ENCODE results near the gene FILIP1L.
"Not testable (repeated sequence)": the region's sequence is repeated elsewhere in the genome, so short reads cannot be mapped to it uniquely, and the experiment has no call there.

The FILIP1L gene

DNA sequence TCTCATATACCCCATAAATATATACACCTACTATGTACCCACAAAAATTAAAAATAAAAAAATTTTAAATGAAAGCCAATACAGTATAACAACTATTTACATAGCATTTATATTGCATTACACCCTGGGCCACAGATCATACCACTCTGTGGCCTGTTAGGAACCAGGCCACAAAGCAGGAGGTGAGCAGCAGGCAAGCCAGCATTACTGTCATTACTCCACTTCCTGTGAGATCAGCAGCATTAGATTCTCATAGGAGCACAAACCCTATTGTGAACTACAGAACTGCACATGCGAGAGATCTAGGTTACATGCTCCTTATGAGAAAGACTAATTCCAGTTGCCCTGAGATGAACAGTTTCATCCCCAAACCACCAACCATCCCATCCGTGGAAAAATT lies 17.4 kb downstream of the FILIP1L start:
- DNase-seq = no peak

DNA sequence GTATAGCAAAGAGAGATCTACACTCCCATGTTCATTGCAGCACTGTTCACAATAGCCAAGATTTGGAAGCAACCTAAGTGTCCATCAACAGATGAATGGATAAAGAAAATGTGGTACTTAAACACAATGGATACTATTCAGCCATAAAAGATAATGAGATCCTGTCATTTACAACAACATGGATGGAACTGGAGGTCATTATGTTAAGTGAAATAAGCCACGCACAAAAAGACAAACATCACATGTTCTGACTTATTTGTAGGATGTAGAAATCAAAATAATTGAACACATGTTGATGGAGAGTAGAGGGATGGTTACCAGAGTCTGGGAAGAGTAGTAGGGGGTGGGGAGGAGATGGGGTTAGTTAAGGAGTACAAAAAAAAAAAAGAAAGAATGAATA lies 18.0 kb downstream of the FILIP1L start:
- DNase-seq = not testable (repeated sequence)

DNA sequence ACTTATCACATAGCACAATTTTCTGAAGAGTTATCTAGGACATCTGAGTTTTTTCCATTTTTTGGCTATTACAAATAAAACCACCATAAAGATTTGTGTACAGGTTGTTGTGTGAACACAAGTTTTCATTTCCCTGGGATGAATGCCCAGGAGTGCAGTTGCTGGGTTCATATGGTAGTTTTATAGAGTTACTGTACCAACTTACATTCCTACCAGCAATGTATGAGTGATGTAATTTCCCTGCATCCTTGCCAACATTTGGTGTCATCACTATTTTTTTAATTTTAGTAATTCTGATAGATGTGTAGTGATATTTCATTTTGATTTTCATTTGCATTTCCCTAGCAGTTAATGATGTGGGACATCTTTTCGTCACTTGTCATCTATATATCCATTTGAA lies 20.5 kb downstream of the FILIP1L start:
- DNase-seq = no peak

DNA sequence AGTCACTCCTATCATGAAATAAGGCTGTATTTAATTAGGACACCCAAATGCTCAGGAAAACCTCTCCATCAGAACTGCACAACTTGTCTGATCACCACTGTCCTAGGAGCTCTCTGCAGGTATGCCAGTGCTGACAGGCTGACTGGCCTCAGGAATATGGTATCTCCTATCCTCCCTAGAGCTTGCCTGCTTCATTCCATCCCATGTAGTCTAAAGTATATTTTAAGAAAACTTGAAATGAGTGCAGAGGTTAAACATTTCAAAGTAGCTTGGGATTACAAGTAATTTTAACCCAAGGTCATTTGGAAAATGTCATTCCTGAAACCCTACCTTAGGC lies 23.7 kb downstream of the FILIP1L start:
- DNase-seq = no peak

DNA sequence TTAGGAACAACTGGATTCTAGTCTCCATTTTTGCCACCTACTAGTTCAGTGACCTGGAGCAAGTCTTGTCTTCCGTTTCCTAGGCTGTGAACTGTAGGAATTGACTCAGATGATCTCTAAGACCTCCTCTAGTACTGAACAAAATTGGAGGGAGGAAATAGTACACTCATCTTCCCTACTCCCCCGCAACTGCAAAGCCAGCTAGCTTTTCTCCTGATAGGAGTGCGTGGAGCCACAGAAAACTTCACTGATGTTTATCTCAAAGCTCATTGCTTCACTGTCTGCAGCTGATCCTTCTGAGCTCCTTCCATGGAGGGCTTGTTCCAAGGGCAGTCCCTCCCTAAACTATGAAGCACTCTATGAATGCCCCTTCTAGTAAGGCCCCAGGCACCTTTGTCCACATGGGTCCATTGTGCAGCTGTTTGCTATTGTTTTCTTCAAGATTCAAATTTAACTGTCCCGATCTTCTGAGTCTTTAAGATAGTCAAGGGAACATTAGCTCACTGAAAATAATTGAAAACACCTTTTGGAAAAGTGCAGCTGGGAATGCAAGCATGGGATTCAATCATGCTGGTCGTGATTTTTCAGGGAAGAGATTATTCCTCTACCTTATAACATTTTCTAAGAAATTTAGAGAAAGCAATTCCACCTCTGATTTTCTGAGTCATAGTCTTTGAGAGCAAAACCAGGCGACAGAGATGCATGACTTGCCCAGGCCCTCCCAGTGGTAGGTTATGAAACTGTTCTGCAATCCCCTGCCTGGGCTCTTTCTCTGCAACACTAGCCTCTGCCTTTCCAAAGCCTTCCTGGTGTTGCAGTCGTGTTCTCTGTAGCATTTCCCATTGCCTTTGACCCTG lies 24.3 kb downstream of the FILIP1L start:
- DNase-seq = no peak

DNA sequence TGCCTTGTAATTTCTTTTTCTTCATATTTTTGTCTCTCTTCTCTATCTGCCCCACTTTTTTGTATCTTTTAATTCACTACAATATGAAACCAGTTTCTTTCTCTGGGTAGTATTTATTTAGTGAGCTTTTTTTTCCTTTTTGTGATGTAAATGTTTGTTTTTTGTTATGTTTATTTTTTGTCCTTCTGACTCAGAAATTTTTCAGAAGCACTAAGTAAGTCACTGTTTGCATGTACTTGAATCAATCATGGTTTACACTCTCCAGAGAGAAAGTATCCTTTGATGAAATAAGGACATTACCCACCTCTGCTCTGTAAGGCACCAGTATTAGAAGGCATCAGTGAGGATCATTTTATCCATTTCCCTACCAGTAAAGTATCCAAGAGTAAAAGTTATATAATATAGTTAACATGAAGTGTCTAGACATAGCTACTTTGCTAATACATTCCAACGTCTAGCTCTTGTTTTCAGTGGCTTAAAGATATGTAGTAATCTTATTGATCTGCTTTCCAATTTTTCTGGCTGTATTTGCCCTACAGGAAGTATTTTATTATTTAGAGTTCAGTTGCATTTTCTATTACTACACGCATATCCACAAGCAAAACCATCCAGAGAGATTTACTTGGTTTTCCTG lies 25.4 kb downstream of the FILIP1L start:
- DNase-seq = no peak

DNA sequence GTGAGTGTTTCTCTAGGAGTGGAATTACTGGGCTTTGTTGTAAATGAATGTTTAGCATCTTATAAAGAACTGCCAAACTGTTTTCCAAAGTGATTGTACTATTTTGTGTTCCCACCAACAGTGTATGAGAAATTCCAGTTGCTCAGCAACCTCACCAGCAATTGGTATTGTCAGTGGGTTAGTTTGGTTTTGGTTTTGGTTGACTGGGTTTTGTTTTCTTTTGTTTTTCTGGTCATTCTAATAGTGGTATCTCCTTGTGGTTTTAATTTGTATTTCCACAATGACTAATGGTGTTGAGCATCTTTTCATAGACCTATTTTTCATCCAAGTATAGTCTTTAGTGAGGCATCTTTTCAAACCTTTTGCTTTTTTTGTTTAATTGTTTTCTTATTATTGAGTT lies 27.1 kb downstream of the FILIP1L start:
- no peak for DNase-seq

DNA sequence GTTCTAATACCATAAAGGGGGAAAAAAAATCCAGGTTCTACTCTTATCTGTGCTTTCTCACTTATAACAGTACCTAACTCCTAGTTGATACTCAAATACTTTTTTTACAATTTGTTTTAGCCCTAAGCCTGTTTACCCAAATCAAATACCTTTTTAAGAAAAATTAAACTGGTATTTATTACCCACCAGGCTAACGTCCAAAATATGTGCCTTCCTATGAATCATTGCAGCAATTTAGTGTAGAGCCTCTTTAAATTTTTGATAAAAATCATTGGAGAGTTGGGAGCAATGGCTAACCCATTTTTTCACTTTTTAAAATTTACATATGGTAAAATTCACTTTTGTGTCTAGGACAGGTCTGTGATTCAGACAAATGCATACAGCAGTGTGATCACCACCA lies 27.9 kb downstream of the FILIP1L start:
- no peak for DNase-seq

DNA sequence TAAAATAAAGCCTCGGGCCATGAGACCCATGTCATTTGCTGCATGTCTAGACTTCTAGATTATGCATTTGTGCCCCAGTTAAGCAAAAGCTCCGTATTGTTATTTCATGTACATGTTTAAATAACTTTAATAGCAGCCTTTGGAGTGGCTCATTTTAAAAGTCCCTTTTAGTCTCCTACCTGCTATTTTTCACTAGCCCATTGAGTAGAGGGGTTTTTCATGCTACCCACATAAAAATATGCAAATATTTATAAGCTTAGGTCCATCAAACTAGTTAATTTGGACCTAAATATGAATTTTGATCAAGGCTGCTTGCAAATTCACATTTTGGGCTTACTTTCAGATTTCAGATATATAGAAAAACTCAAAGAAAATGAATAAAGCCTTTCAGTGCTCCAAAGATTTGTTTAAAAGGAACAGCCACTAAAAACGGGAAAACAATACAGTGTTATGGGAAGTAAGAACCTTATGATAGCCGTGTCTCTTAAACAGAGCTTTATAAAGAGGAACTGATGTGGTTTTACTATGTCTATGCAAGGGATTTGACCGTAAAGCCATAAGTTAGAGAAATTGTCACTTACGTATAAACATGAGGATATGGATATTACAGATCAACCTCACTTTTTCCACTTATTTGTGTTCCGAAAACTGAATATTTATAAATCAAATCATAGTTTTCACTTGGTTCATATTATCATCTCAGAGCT lies 30.0 kb downstream of the FILIP1L start:
- no peak for DNase-seq

DNA sequence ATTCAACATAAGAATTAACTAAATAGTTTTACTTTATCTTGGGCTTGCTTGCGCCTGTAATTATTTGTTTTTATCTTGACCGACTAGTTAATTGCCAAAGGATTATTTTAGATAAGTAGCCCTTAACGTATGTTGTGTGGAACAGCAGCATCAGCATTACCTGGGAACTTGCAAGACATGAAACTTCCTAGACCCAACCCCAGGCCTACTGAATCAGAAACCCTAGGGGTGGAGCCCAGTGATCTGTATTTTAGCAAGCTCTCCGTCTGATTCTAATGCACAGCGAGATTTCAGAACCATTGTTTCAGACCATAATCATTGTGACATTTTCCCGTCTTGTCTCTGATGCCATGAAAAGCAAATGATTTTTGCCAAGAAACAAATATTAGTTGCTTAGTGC lies 31.1 kb downstream of the FILIP1L start:
- no peak for DNase-seq

DNA sequence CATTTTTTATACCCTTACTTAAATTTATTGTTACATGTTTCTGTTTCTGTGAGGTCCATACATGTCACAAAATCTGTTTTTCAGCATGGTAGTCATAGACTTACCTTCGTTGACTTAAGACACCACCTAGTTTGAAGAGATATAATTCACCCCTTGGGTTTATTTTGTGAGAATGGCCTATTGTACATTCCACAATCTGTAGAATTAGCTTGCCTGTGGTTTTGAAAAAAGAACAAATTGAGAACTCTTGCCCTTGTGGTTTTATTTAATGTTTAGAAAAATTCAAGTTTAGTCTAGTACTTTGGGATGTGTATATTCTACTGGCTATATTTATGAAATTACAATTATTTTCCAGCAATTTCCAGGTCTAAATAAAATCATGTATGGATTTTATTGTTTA lies 31.6 kb downstream of the FILIP1L start:
- no peak for DNase-seq

DNA sequence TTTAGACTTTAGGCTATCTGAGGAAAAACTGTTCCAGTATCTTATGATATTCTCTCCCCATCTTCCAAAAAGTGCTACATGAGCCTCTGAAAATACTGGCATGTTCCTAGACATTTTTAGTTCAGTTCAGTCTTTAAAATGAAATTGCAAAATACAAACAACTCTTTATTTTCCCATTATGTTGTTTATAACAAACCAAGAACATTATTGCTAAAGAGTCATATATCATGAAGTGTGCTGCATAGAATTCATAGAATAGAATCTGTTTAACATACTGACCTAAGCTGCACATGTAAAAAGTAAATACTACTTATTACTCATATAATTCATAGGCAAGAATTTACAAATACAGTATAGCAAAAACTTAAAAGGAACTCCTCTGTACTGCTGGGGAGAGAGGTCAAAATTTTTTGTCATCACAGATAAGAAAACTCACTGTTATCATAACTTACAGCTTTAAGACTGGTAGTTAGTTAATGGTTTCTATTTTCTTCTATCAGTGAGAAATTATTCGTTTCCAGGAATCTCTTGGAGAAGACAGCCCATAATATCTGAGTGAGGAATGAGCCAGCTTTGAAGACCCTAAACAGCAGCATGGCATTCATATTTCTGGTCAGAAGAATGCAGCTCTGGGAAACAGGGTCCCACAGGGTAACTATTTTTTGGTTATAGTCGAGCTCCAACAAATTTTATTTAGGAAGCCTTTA lies 32.2 kb downstream of the FILIP1L start:
- no peak for DNase-seq

DNA sequence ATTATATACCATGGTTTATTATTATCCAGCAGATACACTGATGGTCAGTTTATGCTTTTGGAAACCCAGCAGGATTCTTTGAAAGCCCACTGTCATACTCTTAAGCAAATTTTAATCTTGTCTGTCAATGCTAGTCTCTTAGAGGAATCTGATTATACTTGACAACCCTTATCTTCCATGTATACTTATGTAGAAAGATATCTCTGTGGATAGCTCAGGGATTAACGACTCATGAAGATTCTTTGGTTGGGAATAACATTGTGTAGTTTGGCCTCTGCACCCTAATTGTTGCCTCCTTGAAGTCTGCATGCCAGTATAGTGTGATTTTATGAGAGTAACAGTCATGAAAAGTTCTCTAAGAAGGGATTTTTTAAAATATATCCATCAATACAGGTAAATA lies 33.0 kb downstream of the FILIP1L start:
- DNase-seq = no peak

DNA sequence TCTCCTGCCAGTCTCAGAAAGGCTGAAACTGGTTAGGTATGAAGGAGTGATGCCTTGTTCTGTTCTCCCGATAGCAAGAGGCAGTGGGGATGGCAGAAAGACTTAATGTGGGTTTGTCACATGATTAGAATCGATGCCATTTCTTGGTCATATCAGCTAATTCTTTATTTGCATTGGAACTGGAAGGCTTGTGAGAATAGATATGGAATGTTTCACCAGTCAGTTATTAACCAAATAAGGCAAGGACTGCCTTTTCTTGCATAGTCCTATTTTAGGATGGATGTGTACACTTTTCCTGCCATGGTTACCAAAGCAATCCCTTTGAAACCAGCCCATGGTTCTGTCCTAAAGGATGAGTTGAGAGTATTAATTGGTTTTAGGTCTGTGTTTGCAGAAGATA lies 33.7 kb downstream of the FILIP1L start:
- DNase-seq = no peak

DNA sequence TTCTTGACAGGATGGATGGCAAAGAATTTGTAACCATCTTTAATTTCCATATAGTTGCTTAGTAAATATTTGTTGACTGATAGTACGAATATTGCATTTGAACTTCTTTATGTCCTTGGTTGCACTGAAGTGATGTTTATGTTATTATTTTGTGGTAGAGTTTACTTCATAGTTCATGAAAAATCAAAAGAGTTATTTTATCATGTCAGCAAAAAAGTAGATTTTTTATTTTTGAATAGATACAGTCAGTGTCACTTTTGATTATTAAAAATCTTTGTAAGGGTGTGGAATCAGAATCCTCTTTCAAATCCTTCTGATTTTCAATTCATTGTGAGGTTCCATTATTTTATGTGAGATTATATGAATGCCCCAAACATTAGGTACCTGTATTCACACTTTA lies 35.0 kb downstream of the FILIP1L start:
- DNase-seq = no peak

DNA sequence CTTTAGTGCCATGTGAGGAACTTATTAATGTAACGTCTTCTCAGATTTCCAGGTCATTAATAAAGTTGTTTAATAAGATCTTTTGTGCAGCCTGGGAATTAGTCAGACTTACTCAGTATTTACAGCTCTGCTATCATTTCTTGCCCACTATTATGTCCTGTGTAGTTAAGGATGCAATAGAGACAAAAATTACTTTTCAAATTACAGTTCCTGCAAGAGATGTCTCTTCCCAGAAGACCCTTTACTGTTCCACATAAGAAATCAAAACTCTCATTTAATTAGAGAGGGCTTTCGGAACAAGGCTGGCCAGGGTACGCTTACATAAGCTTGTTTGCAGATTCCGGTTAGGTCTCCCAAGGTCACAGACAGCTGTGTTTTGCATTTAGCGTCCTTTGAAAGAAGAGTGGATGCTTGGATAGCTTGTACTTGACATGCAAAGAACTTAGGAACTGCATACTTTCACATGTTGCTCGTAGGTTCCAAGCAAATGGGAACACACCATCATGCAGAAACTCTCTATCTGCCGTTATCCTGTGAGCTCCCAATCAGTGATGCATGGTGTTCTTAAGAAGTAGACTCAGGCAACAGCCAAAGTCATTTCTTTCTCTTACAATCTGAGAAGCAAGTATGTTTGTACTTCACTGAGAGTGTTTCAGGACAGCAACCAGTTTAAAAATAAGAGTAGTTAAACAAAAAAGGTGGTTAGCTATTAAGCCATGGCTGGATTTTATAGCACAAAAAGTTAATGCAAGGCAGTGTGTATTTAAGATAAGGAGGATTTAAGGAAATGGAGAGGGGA lies 37.4 kb downstream of the FILIP1L start:
- no peak for DNase-seq

DNA sequence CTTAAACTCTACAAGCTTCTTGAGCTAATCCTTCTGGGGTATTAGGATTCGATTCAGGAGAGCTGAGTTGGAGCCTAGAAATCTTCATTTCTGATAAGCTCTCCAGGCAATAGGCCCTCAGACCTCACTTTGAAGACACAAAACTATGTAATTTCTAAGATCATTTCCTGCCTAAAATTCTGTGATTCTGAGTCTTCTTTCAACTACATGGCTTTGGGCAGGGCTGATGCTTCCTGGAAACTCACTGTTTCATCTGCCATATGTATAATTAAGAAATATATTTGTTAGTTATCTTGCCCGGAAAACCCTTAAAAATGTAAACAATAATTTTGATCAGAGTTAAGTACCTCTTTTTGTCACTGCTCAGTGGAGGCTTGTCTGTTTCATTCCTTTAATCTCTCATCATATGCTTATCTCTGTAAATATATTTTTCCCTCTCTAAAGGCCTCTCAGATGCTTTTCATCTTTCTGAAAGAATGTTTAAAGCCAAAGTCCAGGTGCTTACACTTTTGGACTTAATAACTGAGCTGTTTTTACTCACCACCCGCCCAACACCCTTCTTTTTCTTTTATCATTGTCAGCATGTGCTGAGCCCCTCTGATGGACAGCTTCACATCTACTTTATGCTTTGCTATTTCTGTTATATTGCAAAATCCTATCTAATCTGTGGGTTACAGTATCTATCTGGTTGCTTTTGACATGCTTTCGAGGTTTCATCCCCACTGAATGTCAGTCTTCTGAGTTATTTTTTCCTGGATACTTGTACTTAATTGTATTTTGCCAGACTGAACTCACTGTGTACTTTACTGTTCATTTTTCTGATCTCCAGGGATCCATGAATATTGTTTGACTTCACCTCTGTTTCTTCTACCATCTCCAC lies 38.2 kb downstream of the FILIP1L start:
- DNase-seq = no peak

DNA sequence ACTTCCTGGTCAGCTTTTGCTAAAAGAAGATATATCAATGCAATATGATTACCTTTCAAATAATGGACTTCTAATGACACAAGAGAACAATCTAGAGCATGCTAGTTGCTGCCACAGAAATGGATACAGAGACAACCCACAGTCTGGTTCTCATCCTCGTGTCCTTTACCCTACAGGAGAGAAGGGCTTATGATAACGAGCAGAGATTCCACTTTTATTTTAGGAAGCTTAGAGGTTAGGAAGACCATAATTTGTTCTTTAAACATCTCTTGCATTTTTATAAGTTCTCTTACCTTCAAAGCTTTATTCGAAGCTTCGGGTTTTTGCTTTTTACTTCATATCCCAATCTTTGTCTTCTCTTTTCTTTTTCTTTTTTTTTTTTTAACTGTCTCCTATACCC lies 39.1 kb downstream of the FILIP1L start:
- DNase-seq = no peak

DNA sequence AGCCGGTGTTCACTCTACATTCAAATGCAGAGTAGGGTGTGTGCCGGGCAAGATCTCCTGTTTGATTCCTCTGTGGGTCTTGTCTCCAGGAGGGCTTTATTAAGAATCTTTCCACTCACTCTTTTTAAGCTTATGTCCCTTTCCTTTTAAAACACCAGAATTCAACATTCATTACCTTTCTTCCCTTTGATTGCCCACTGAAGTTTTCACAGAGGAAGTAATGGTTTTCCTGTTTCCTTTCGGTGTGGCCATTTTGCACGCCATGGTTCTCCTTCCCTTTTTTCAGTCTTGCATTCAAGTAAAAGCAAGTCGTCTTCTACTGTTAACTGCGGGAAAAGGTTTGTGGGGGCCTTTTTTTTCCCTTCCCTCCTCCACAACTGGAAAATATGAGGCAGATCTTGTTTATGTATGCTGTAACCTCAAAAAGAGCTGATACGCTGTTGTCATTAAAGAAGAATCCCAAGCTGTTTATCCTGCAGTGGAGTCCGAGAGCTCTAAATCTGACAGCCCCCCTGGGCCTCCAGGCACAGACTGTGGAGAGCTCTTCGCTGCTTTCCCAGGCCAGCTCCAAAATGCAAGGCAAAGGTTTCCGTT lies 40.5 kb downstream of the FILIP1L start:
- no peak for DNase-seq

DNA sequence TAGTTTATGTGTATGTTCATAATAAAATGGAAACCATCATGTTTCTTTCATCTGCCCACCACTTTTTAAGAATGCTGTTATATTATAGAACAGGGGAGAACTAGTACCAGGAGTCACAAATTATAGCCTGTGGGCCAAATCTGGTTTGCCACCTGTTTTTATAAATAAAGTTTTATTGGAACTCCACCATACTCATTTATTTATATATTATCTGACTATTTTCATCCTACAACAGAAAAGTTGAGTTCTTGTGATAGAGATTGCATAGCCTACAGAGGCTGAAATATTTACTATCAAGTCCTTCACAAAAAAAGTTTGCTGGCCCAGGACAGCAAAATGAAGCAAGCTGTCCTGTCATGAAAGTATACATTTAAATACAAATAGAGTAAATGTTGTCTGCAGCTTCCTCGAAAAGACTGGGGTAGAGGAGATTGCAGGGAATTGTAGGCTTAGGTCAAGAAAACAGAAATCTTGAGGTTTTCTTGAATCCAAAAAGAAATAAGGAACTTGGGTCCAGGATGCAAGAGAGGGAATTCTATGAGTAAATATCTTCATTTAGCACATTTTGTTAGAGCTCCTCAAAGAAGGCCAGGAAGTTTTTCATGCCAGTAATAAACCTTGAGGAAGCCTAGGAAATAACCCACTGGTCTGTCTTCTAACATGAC lies 41.1 kb downstream of the FILIP1L start:
- no peak for DNase-seq

Data from activated effector memory CD4-positive, alpha-beta T cell treated with anti-CD3 and anti-CD28 coated beads, Interleukin-2, amount 50 U/mL, for 16 hours (primary cell).